Measurements from ENCODE around the gene PPP2R5E.

- TF ChIP-seq POLR2A (IDR thresholded peaks at IDR 0.05; ENCODE audit: low read depth) (no peak), POLR2AphosphoS5 (IDR thresholded peaks at IDR 0.05) (no peak)
Observed at GRCh38 chr14:63467440-63468072, 75.6 kb downstream of the PPP2R5E start.
